Uterus (tissue), 4 donors: ENCODE results near the gene TSPAN32. TPM values are rescaled to one million over a fixed set of nuclear protein-coding genes. Genes with fewer than 3 reads are reported as not detected.

Experiments
- DNase-seq, 2 donors: peaks; one replicate each; pipeline ENCODE4 v3.0.0-alpha.2; 2019 to 2020
- H3K27ac ChIP-seq, 2 donors: fragments of 200-600 bp; sonication (generic); 1 replicate in 1 of 2; 2 replicates in 1 of 2; pipeline ENCODE4 v1.5.1; 2016 to 2018
- H3K27me3 ChIP-seq, 2 donors: fragments of 200-600 bp; sonication (generic); one replicate each; pipeline ENCODE4 v1.5.1; 2018 to 2019; ENCODE audit warnings: control low read depth in 1 of 2
- H3K36me3 ChIP-seq, 2 donors: fragments of 200-600 bp; sonication (generic); one replicate each; pipeline ENCODE4 v1.5.1; 2019; ENCODE audit warnings: control low read depth in 1 of 2
- H3K4me1 ChIP-seq, 2 donors: fragments of 200-600 bp; sonication (generic); one replicate each; pipeline ENCODE4 v1.5.1; 2018 to 2019; ENCODE audit warnings: control low read depth in 1 of 2
- H3K4me3 ChIP-seq, 2 donors: fragments of 200-600 bp; sonication (generic); 1 replicate in 1 of 2; 2 replicates in 1 of 2; pipeline ENCODE4 v1.5.1; 2018 to 2019; ENCODE audit warnings: mild to moderate bottlenecking in 1 of 2
- H3K9me3 ChIP-seq, 2 donors: fragments of 200-600 bp; sonication (generic); one replicate each; pipeline ENCODE4 v1.5.1; 2019; ENCODE audit warnings: control low read depth in 1 of 2
- POLR2A ChIP-seq, 2 donors: fragments of 450-650 bp; IDR thresholded peaks; one replicate each; pipeline ENCODE4 v1.6.1; 2016; ENCODE audit warnings: antibody characterized with exemption in 2 of 2, mild to moderate bottlenecking in 1 of 2, moderate library complexity in 1 of 2
- intact Hi-C: fragments of 100-400 bp; cut with DNase I; formaldehyde crosslinking; loops from one replicate; pipeline ENCODE4 v1.15.1; 2023; ENCODE audit warnings: low total_unique reads
- total RNA-seq, 4 donors: library from RNA; depleted of rRNA in 3 of 4; stranded (reverse); fragments of >200 nt in 3 of 4; gene quantifications; one replicate each; pipeline versions ENCODE4 v1.1.0 to v1.2.4, GENCODE V29; 2014 to 2023
- TF ChIP-seq, protein P1 (sequence below), 4 experiments: fragments of 200-600 bp in 2 of 4; fragments of 450-650 bp in 2 of 4; sonication (generic) in 2 of 4; IDR thresholded peaks; one replicate each; pipeline ENCODE4 v1.5.1; 2016 to 2019; ENCODE audit warnings: antibody characterized with exemption in 4 of 4, mild to moderate bottlenecking in 2 of 4, moderate library complexity in 1 of 4
- donor health status: DM: yes; HTN: yes; CAD: no.

The TSPAN32 gene
- total RNA-seq, 4 donors from 2014 or later: 2.5 to 3.3 TPM; not detected in 2

DNA sequence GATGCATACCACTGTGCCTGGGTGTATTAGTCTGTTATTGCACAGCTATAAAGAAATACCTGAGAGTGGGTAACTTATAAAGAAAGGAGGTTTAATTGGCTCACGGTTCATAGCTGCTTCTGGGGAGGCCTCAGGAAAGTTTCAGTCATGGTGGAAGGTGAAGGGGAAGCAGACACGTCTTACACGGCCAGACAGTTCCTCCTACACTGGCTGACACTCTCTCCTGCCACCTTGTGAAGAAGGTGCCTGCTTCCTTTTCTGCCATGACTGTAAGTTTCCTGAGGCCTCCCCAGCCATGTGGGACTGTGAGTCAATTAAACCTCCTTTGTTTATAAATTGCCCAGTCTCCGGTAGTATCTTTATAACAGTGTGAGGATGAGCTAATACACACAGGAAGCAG, 41.7 kb downstream of the TSPAN32 start:
- DNase-seq: no peak
- no peak overlapping the region for H3K27ac ChIP-seq
- H3K27me3 ChIP-seq: no peaks in the 10 kb centered on the region
- H3K36me3 ChIP-seq: no peaks in the 10 kb centered on the region
- no peak overlapping the region for H3K4me3 ChIP-seq
- H3K4me1 ChIP-seq: no peaks in the 10 kb centered on the region
- no peak for TF ChIP-seq POLR2A (IDR thresholded peaks at IDR 0.05)
- TF ChIP-seq, protein P1, sequence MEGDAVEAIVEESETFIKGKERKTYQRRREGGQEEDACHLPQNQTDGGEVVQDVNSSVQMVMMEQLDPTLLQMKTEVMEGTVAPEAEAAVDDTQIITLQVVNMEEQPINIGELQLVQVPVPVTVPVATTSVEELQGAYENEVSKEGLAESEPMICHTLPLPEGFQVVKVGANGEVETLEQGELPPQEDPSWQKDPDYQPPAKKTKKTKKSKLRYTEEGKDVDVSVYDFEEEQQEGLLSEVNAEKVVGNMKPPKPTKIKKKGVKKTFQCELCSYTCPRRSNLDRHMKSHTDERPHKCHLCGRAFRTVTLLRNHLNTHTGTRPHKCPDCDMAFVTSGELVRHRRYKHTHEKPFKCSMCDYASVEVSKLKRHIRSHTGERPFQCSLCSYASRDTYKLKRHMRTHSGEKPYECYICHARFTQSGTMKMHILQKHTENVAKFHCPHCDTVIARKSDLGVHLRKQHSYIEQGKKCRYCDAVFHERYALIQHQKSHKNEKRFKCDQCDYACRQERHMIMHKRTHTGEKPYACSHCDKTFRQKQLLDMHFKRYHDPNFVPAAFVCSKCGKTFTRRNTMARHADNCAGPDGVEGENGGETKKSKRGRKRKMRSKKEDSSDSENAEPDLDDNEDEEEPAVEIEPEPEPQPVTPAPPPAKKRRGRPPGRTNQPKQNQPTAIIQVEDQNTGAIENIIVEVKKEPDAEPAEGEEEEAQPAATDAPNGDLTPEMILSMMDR (IDR thresholded peaks at IDR 0.05): no peak
- no peaks in the 10 kb centered on the region for H3K9me3 ChIP-seq
- intact Hi-C loops: no loop called here

GRCh38 chr11:2345050-2345449, 43.2 kb downstream of the TSPAN32 start:
- Histone ChIP-seq H3K27ac (no peak overlapping the region), H3K36me3 (no peaks in the 10 kb centered on the region), H3K9me3 (peaks cover 0 to 11% of the 10 kb centered on the region in 2 donors), H3K4me1 (no peaks in the 10 kb centered on the region), H3K4me3 (no peak overlapping the region), H3K27me3 (no peaks in the 10 kb centered on the region)
- intact Hi-C loops: no loop called here
- TF ChIP-seq POLR2A (IDR thresholded peaks at IDR 0.05): no peak
- TF ChIP-seq, protein P1 (IDR thresholded peaks at IDR 0.05): no peak
- DNase-seq: no peak

- DNase-seq: no peak
- Histone ChIP-seq H3K4me3 (no peak overlapping the region), H3K27ac (no peak overlapping the region), H3K4me1 (no peaks in the 10 kb centered on the region), H3K27me3 (no peaks in the 10 kb centered on the region), H3K36me3 (no peaks in the 10 kb centered on the region), H3K9me3 (peaks cover 0 to 11% of the 10 kb centered on the region in 2 donors)
- intact Hi-C loops: no loop called here
- TF ChIP-seq, protein P1 (IDR thresholded peaks at IDR 0.05): no peak
- no peak for TF ChIP-seq POLR2A (IDR thresholded peaks at IDR 0.05)
Measured at GRCh38 chr11:2346014-2346413, 44.2 kb downstream of the TSPAN32 start.

DNA sequence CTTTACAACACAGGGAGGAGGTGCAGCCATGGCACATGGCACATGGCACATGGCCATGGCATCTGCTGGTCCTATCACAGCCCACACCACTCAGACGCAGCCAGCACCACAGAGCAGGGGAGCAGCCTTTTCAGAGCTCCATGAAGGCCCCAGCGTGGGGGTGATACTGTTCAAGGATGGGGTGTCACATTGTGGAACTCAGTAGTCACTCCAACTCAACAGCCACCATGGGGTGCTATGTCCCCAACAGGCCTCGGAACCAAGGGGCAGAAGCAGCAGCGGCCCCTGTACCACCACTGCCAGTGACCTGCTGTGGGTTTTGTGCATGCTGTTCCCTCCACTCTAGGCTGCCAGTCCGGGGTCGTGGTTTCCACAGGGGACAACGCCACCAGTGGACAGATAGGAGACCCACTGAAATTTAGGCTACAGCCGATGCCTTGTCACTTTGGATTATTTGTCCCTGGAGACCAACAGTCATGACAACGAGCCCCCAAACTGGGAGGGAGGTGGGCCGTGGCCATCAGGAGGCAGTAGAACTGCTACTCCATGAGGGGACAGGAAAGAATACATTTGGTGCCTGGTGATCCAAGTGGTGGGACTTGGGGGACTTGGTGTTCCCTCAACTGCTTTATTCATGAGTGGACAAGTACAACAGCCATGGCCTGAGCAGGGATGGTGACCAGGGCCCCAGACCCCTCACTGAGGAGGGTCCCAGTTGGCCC, 44.9 kb downstream of the TSPAN32 start:
- H3K4me1 ChIP-seq: no peaks in the 10 kb centered on the region
- no peaks in the 10 kb centered on the region for H3K36me3 ChIP-seq
- intact Hi-C loops: no loop called here
- peaks cover 0 to 11% of the 10 kb centered on the region in 2 donors for H3K9me3 ChIP-seq
- no peak overlapping the region for H3K4me3 ChIP-seq
- DNase-seq: no peak
- TF ChIP-seq POLR2A (IDR thresholded peaks at IDR 0.05): no peak
- TF ChIP-seq, protein P1 (IDR thresholded peaks at IDR 0.05): no peak
- no peaks in the 10 kb centered on the region for H3K27me3 ChIP-seq
- no peak overlapping the region for H3K27ac ChIP-seq

GRCh38 chr11:2347308-2347830, 45.6 kb downstream of the TSPAN32 start:
- Histone ChIP-seq H3K4me1 (no peaks in the 10 kb centered on the region), H3K27ac (no peak overlapping the region), H3K9me3 (peaks cover 0 to 11% of the 10 kb centered on the region in 2 donors), H3K4me3 (no peak overlapping the region), H3K27me3 (no peaks in the 10 kb centered on the region), H3K36me3 (no peaks in the 10 kb centered on the region)
- no peak for TF ChIP-seq POLR2A (IDR thresholded peaks at IDR 0.05)
- TF ChIP-seq, protein P1 (IDR thresholded peaks at IDR 0.05): no peak
- no peak for DNase-seq
- intact Hi-C loops: no loop called here
